ENCODE measurements around the gene ROBO1.

GRCh38 chr3:79326642-79327041 is 441.2 kb downstream of the ROBO1 start:
- TF ChIP-seq EZH2 (IDR thresholded peaks at IDR 0.05; ENCODE audit: insufficient read depth, poor library complexity, severe bottlenecking) (no peak), EZH2phosphoT487 (IDR thresholded peaks at IDR 0.05; ENCODE audit: insufficient read depth, low read depth) (no peak)
